Activated naive CD4-positive, alpha-beta T cell treated with anti-CD3 and anti-CD28 coated beads, Interleukin-2, amount 50 U/mL, for 72 hours (primary cell): ENCODE measurements around the gene NOS3. TPM values are rescaled to one million over a fixed set of nuclear protein-coding genes. Genes with fewer than 3 reads are reported as not detected.
A peak's percentile ranks its signal among the peaks of the same experiment; 100 is the strongest.

ENCODE experiments used
- ATAC-seq, 2 donors: fragments of 150-1000 bp; cut with Tn5 transposase; 2 replicates each; pipeline ENCODE4 v1.10.0; 2021; ENCODE audit warnings: mild to moderate bottlenecking in 2 of 2, moderate library complexity in 2 of 2
- DNase-seq, 2 donors: peaks; one replicate each; pipeline ENCODE4 v3.0.0; 2021 to 2022; ENCODE audit warnings: low spot score in 2 of 2
- H3K27ac Mint-ChIP-seq, 2 donors: one replicate each; pipeline ENCODE4 v1.8.0; 2022; ENCODE audit warnings: mild to moderate bottlenecking in 2 of 2, mixed read lengths in 2 of 2
- H3K36me3 Mint-ChIP-seq, 2 donors: one replicate each; pipeline ENCODE4 v1.8.0; 2022; ENCODE audit warnings: mixed read lengths in 2 of 2
- H3K9me3 Mint-ChIP-seq, 2 donors: one replicate each; pipeline ENCODE4 v1.8.0; 2022; ENCODE audit warnings: mixed read lengths in 2 of 2
- total RNA-seq, 2 donors: library from RNA; stranded (reverse); gene quantifications; one replicate each; pipeline ENCODE4 v1.2.3, GENCODE V29; 2022

Gene NOS3
- total RNA-seq, 2 donors from 2014 or later = 1.8 to 12.7 TPM

- Mint-ChIP-seq H3K27ac (no peak overlapping the region), H3K9me3 (no peaks in the 10 kb centered on the region), H3K36me3 (peaks cover 2 to 4% of the 10 kb centered on the region in 2 donors)
- ATAC-seq (no peak), DNase-seq (no peak)
Measured at GRCh38 chr7:150972023-150972468, 18.8 kb upstream of the NOS3 start.

- no peak overlapping the region for H3K27ac Mint-ChIP-seq
- no peaks in the 10 kb centered on the region for H3K9me3 Mint-ChIP-seq
- ATAC-seq = no peak
- no peak for DNase-seq
- peaks cover 7 to 9% of the 10 kb centered on the region in 2 donors for H3K36me3 Mint-ChIP-seq
Measured at GRCh38 chr7:150972741-150973140, 18.1 kb upstream of the NOS3 start.

GRCh38 chr7:150973571-150974451 lies 17.0 kb upstream of the NOS3 start:
- ATAC-seq = peak; percentile 1 to 4
- H3K36me3 Mint-ChIP-seq = peaks cover 7 to 9% of the 10 kb centered on the region in 2 donors
- peak overlapping the region in 1 of 2 donors; percentile 4 for H3K27ac Mint-ChIP-seq
- no peaks in the 10 kb centered on the region for H3K9me3 Mint-ChIP-seq
- no peak for DNase-seq

GRCh38 chr7:150974468-150975391 lies 16.1 kb upstream of the NOS3 start:
- peak overlapping the region in 1 of 2 donors; percentile 4 for H3K27ac Mint-ChIP-seq

GRCh38 chr7:150975536-150976319 lies 15.1 kb upstream of the NOS3 start:
- Mint-ChIP-seq H3K36me3 (peaks cover 7 to 9% of the 10 kb centered on the region in 2 donors), H3K9me3 (no peaks in the 10 kb centered on the region), H3K27ac (no peak overlapping the region)
- ATAC-seq (no peak), DNase-seq (no peak)

More at GRCh38 chr7:150974468-150975391, 16.1 kb upstream of the NOS3 start:
- DNase-seq (peak; percentile 70 to 75), ATAC-seq (peak; percentile 72 to 79)
- peaks cover 7 to 9% of the 10 kb centered on the region in 2 donors for H3K36me3 Mint-ChIP-seq
- no peaks in the 10 kb centered on the region for H3K9me3 Mint-ChIP-seq

GRCh38 chr7:150976529-150977381 lies 14.1 kb upstream of the NOS3 start:
- no peak for DNase-seq
- Mint-ChIP-seq H3K27ac (no peak overlapping the region), H3K36me3 (peaks cover 7 to 9% of the 10 kb centered on the region in 2 donors), H3K9me3 (no peaks in the 10 kb centered on the region)
- no peak for ATAC-seq

GRCh38 chr7:150977382-150978125 lies 13.3 kb upstream of the NOS3 start:
- Mint-ChIP-seq H3K36me3 (peaks cover 7 to 9% of the 10 kb centered on the region in 2 donors), H3K27ac (peak overlapping the region in 1 of 2 donors; percentile 60)

GRCh38 chr7:150978126-150978789 lies 12.6 kb upstream of the NOS3 start, which contains the start of gene KCNH2:
TSS of gene KCNH2 (minus strand) at chr7:150978321. CDS start at chr7:150977913, 408 bp downstream.
- ATAC-seq (peak in 1 of 2 donors; percentile 18), DNase-seq (no peak)
- peak within 1 kb of the TSS in 1 of 2 donors; percentile 60 for H3K27ac Mint-ChIP-seq
- no peaks in the 10 kb centered on the region for H3K9me3 Mint-ChIP-seq
- H3K36me3 Mint-ChIP-seq = peaks cover 7 to 9% of the 10 kb centered on the region in 2 donors

More at GRCh38 chr7:150977382-150978125, 13.3 kb upstream of the NOS3 start:
- DNase-seq (no peak), ATAC-seq (no peak)
- no peaks in the 10 kb centered on the region for H3K9me3 Mint-ChIP-seq

GRCh38 chr7:150979713-150980390 lies 11.0 kb upstream of the NOS3 start:
- no peak overlapping the region for H3K27ac Mint-ChIP-seq
- DNase-seq = no peak
- H3K9me3 Mint-ChIP-seq = no peaks in the 10 kb centered on the region
- ATAC-seq = no peak
- H3K36me3 Mint-ChIP-seq = peaks cover 7 to 9% of the 10 kb centered on the region in 2 donors

GRCh38 chr7:150980663-150981062 lies 10.2 kb upstream of the NOS3 start:
- Mint-ChIP-seq H3K27ac (no peak overlapping the region), H3K9me3 (no peaks in the 10 kb centered on the region), H3K36me3 (peaks cover 7 to 9% of the 10 kb centered on the region in 2 donors)
- no peak for DNase-seq
- no peak for ATAC-seq

- no peak overlapping the region for H3K27ac Mint-ChIP-seq
- no peaks in the 10 kb centered on the region for H3K9me3 Mint-ChIP-seq
- peaks cover 7 to 9% of the 10 kb centered on the region in 2 donors for H3K36me3 Mint-ChIP-seq
- no peak for DNase-seq
- no peak for ATAC-seq
Measured at GRCh38 chr7:150981644-150982043, 9.2 kb upstream of the NOS3 start.

- H3K36me3 Mint-ChIP-seq = peaks cover 1 to 2% of the 10 kb centered on the region in 2 donors
- H3K27ac Mint-ChIP-seq = no peak overlapping the region
- ATAC-seq = no peak
- no peaks in the 10 kb centered on the region for H3K9me3 Mint-ChIP-seq
- DNase-seq = no peak
Measured at GRCh38 chr7:150982351-150982750, 8.5 kb upstream of the NOS3 start.

- ATAC-seq (no peak), DNase-seq (peak in 1 of 2 donors; percentile 54)
- no peak overlapping the region for H3K27ac Mint-ChIP-seq
- H3K9me3 Mint-ChIP-seq = no peaks in the 10 kb centered on the region
- no peaks in the 10 kb centered on the region for H3K36me3 Mint-ChIP-seq
Measured at GRCh38 chr7:150983893-150984368, 6.9 kb upstream of the NOS3 start.
